Loucy (cell line): ENCODE measurements around the gene NUDT4.
A peak's percentile ranks its signal among the peaks of the same experiment; 100 is the strongest.
"Not testable (repeated sequence)": the region's sequence is repeated elsewhere in the genome, so short reads cannot be mapped to it uniquely, and the experiment has no call there.

Experiments
- H2AFZ ChIP-seq: fragments of 200-600 bp; sonication (generic); 2 replicates; pipeline ENCODE4 v1.6.0; 2016; ENCODE audit warnings: antibody characterized with exemption, mild to moderate bottlenecking, low read length, moderate library complexity
- H3F3A ChIP-seq: fragments of 200-600 bp; 2 replicates; pipeline ENCODE4 v1.6.0; 2016; ENCODE audit warnings: antibody characterized with exemption, low read depth, mild to moderate bottlenecking
- H3K27me3 ChIP-seq: fragments of 200-600 bp; sonication (generic); 2 replicates; pipeline ENCODE4 v1.6.1; 2014; ENCODE audit warnings: low read length, mild to moderate bottlenecking; ENCODE audit not compliant: insufficient read depth, poor library complexity, severe bottlenecking
- H3K36me3 ChIP-seq: fragments of 200-600 bp; sonication (generic); 2 replicates; pipeline ENCODE4 v1.6.1; 2016; ENCODE audit warnings: low read length; ENCODE audit not compliant: insufficient read depth
- H3K4me1 ChIP-seq: fragments of 200-600 bp; sonication (generic); 2 replicates; pipeline ENCODE4 v1.5.1; 2014; ENCODE audit warnings: low read length, mild to moderate bottlenecking; ENCODE audit not compliant: insufficient read depth, poor library complexity, severe bottlenecking
- H3K4me2 ChIP-seq: fragments of 200-600 bp; sonication (generic); 2 replicates; pipeline ENCODE4 v1.6.0; 2014; ENCODE audit warnings: antibody characterized with exemption, low read length, low read depth, mild to moderate bottlenecking; ENCODE audit not compliant: poor library complexity, severe bottlenecking
- H3K4me3 ChIP-seq: fragments of 200-600 bp; sonication (generic); 2 replicates; pipeline ENCODE4 v1.5.1; 2014; ENCODE audit warnings: low read length, mild to moderate bottlenecking, mixed read lengths; ENCODE audit not compliant: poor library complexity, severe bottlenecking
- H3K79me2 ChIP-seq: fragments of 200-600 bp; sonication (generic); 2 replicates; pipeline ENCODE4 v1.6.1; 2014; ENCODE audit warnings: low read length; ENCODE audit not compliant: insufficient read depth
- H3K9ac ChIP-seq: fragments of 200-600 bp; sonication (generic); 2 replicates; pipeline ENCODE4 v1.6.0; 2014; ENCODE audit warnings: mild to moderate bottlenecking, low read depth, low read length, moderate library complexity; ENCODE audit not compliant: poor library complexity, severe bottlenecking
- H3K9me2 ChIP-seq: fragments of 200-600 bp; sonication (generic); replicated peaks from 2 replicates; pipeline ENCODE4 v1.6.1; 2016; ENCODE audit warnings: low read depth, low read length, mixed read lengths
- H3K9me3 ChIP-seq: fragments of 200-600 bp; sonication (generic); 2 replicates; pipeline ENCODE4 v1.6.1; 2014; ENCODE audit warnings: mild to moderate bottlenecking, antibody characterized with exemption, low read length, low read depth; ENCODE audit not compliant: insufficient read depth
- H4K20me1 ChIP-seq: fragments of 200-600 bp; sonication (generic); 2 replicates; pipeline ENCODE4 v1.6.0; 2014; ENCODE audit warnings: antibody characterized with exemption, low read length, mild to moderate bottlenecking; ENCODE audit not compliant: insufficient read depth, poor library complexity, severe bottlenecking
- CTCF ChIP-seq: fragments of 200-600 bp; sonication (generic); conservative IDR thresholded peaks from 2 replicates; pipeline ENCODE4 v1.5.1; 2014; ENCODE audit warnings: mild to moderate bottlenecking, antibody characterized with exemption, low read length
- EZH2phosphoT487 ChIP-seq: fragments of 200-600 bp; IDR thresholded peaks from 2 replicates; pipeline ENCODE4 v1.6.1; 2018; ENCODE audit warnings: antibody characterized with exemption, mild to moderate bottlenecking, moderate library complexity, borderline replicate concordance

The NUDT4 gene

DNA sequence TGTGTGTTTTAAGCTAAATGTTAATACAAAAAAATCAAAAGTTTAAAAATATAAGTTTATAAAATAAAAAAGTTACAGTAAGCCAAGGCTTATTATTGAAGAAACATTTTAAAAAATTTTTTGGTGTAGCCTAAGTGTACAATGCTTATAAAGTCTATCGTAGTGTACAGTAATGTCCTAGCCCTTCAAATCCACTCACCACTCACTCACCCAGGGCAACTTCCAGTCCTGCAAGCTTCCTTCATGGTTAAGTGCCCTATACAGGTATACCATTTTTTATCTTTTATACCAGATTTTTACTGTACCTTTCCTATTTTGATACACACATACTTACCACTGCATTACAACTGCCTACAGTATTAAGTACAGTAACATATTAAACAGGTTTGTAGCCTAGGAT, 52.1 kb downstream of the NUDT4 start:
- Histone ChIP-seq H3K4me3 (no peak overlapping the region), H3F3A (no peaks in the 10 kb centered on the region), H3K4me1 (peaks cover 20% of the 10 kb centered on the region), H2AFZ (no peak overlapping the region), H3K27me3 (no peaks in the 10 kb centered on the region), H3K9me3 (no peaks in the 10 kb centered on the region), H3K9me2 (no peaks in the 10 kb centered on the region), H3K9ac (no peak overlapping the region), H4K20me1 (peaks cover 89% of the 10 kb centered on the region), H3K79me2 (peaks cover 100% of the 10 kb centered on the region), H3K36me3 (no peaks in the 10 kb centered on the region), H3K4me2 (no peak overlapping the region)
- TF ChIP-seq CTCF (no peak), EZH2phosphoT487 (no peak)

DNA sequence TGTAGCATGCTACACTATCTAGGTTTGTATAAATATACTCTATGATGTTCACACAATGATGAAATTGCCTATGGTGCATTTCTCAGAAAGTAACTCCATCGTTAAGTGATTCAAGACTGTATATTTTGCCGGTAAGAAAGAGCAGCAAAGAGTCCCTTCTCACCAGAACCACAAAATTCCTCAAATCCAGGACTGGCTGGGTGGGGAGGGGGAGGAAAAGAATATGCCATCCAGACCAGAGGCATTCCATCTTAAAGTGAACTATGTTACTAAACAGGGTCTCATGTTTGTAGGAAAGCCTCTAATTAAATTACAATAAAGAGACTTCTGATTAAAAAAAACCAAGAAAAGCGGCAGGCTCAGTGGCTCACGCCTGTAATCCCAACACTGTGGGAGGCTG, 52.6 kb downstream of the NUDT4 start:
- Histone ChIP-seq H3K79me2 (peaks cover 100% of the 10 kb centered on the region), H4K20me1 (peaks cover 89% of the 10 kb centered on the region), H3K9me2 (no peaks in the 10 kb centered on the region), H3K9me3 (no peaks in the 10 kb centered on the region), H3F3A (no peaks in the 10 kb centered on the region), H3K4me1 (peaks cover 20% of the 10 kb centered on the region), H3K4me2 (no peak overlapping the region), H3K9ac (no peak overlapping the region), H3K27me3 (no peaks in the 10 kb centered on the region), H3K36me3 (no peaks in the 10 kb centered on the region), H2AFZ (no peak overlapping the region), H3K4me3 (no peak overlapping the region)
- TF ChIP-seq CTCF = no peak
- TF ChIP-seq EZH2phosphoT487 = no peak

DNA sequence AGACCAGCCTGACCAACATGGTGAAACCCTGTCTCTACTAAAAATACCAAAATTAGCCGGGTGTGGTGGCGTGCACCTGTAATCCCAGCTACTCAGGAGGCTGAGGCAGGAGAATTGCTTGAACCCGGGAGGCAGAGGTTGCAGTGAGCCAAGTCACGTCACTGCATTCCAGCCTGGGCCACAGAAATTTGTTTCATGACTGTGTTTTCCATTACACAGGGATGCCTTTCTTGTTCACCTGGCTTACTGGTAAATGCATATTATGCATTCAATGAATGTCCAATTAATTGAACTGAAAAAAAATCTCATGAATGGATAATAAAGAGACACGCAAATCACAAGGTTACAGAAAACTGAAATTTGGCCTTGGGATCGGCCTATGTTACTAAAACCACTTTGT, 54.3 kb downstream of the NUDT4 start:
- not testable (repeated sequence) for H3K9me2 ChIP-seq, H3K36me3 ChIP-seq, H3K4me3 ChIP-seq, H3K4me2 ChIP-seq, H2AFZ ChIP-seq, H3K9ac ChIP-seq, H3K9me3 ChIP-seq, H3K27me3 ChIP-seq, H3F3A ChIP-seq
- H3K79me2 ChIP-seq = peaks cover 100% of the 10 kb centered on the region
- peaks cover 21% of the 10 kb centered on the region for H3K4me1 ChIP-seq
- peaks cover 89% of the 10 kb centered on the region for H4K20me1 ChIP-seq

DNA sequence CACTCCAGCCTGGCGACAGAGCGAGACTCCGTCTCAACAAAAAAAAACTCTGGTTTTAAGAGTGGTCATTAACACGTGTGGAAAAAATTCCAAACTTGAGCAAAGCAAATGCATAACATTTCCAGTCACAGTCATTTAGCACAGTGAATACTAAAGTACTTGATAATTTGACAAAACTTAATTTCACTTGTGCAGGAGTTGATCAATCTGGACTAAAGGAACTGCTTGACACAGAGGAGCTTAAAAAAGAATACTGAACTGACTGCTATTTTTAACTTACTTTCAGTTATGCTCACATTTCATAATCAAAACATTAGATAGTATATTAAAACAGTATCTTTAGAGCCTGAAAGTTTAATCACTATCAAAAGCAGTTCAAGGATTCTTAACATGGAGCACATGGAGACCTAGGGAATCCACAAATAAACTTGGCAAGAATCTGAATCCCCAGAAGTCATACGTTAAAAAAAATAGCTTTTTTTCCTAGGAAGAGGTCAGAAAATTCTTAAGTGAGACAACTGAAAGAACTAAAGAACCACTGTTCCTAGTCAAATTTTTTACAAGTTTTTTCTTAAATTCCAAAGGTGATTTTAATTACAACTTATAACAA, 56.6 kb downstream of the NUDT4 start:
- Histone ChIP-seq H3F3A (no peaks in the 10 kb centered on the region), H3K9me3 (no peaks in the 10 kb centered on the region), H3K4me2 (peak overlapping the region; percentile 32), H3K79me2 (peaks cover 100% of the 10 kb centered on the region), H3K4me3 (peak overlapping the region; percentile 27), H3K36me3 (no peaks in the 10 kb centered on the region), H3K9me2 (no peaks in the 10 kb centered on the region), H3K27me3 (no peaks in the 10 kb centered on the region), H3K9ac (no peak overlapping the region), H4K20me1 (peaks cover 90% of the 10 kb centered on the region), H2AFZ (no peak overlapping the region), H3K4me1 (peaks cover 43% of the 10 kb centered on the region)
- TF ChIP-seq CTCF (no peak), EZH2phosphoT487 (no peak)
